Ovary (tissue), 9 donors: ENCODE measurements around the gene CDH18. TPM values are rescaled to one million over a fixed set of nuclear protein-coding genes. Genes with fewer than 3 reads are reported as not detected.

Experiments
- DNase-seq, 5 donors: peaks; one replicate each; pipeline ENCODE4 v3.0.0-alpha.2; 2019 to 2020
- H3K27ac ChIP-seq, 2 donors: fragments of 200-600 bp; one replicate each; pipeline versions ENCODE4 v1.5.1 to v1.8.0; 2019 to 2022
- H3K27me3 ChIP-seq: fragments of 200-600 bp; one replicate; pipeline ENCODE4 v1.8.0; 2022
- H3K36me3 ChIP-seq: fragments of 200-600 bp; sonication (generic); one replicate; pipeline ENCODE4 v1.5.1; 2019
- H3K4me1 ChIP-seq: one replicate; pipeline ENCODE4 v1.8.1; 2013; ENCODE audit warnings: mild to moderate bottlenecking, moderate library complexity; ENCODE audit not compliant: insufficient read depth
- H3K4me3 ChIP-seq: fragments of 200-600 bp; sonication (generic); one replicate; pipeline ENCODE4 v1.5.1; 2017
- H3K9me3 ChIP-seq, 2 donors: fragments of 200-600 bp in 1 of 2; sonication (generic) in 1 of 2; one replicate each; pipeline versions ENCODE4 v1.5.1 to v1.8.1; 2013 to 2019; ENCODE audit warnings: mild to moderate bottlenecking in 1 of 2, moderate library complexity in 1 of 2
- EP300 ChIP-seq: sonication (generic); formaldehyde crosslinking; IDR thresholded peaks from one replicate; pipeline ENCODE4 v1.6.1; 2017; ENCODE audit warnings: antibody characterized with exemption
- POLR2A ChIP-seq: fragments of 450-650 bp; IDR thresholded peaks from one replicate; pipeline ENCODE4 v1.6.1; 2017; ENCODE audit warnings: antibody characterized with exemption, mild to moderate bottlenecking, moderate library complexity
- WGBS, 3 donors: extraction: QIAGEN DNeasy Blood & Tissue Kit in 1 of 3; methylation state at CpG; one replicate each; pipeline versions ENCODE4 v1.1.5 to v1.1.7; 2013 to 2017; 5-methylcytosine and 5-hydroxymethylcytosine counted together
- intact Hi-C, 4 donors: fragments of 100-400 bp; cut with DNase I; formaldehyde crosslinking; loops; one replicate each; pipeline versions ENCODE4 v1.11.0 to v1.15.1; 2022 to 2023
- polyA plus RNA-seq, 2 donors: library from polyadenylated mRNA; stranded (reverse); fragments of 200-250 nt in 1 of 2; fragments of 350-450 nt in 1 of 2; fragmentation: Illumina TruSeq in 1 of 2; extraction: RNeasy Lipid Tissue Mini Kit (QIAGEN cat#74804) in 1 of 2; gene quantifications; one replicate each; pipeline ENCODE4 v1.2.3, GENCODE V29; 2013 to 2014
- total RNA-seq, 7 donors: library from RNA; depleted of rRNA in 2 of 7; stranded (reverse); fragments of >200 nt in 2 of 7; fragmentation: NEBNext Ultra II Directional in 3 of 7; extraction: Animal tissue kit (Norgen Biotek cat#: 25700) in 3 of 7; gene quantifications; one replicate each; pipeline versions ENCODE4 v1.1.0 to v1.2.4, GENCODE V29; 2016 to 2023
- TF ChIP-seq, protein P1 (sequence below), 3 donors: fragments of 450-650 bp in 2 of 3; fragments of 200-600 bp in 1 of 3; IDR thresholded peaks; one replicate each; pipeline versions ENCODE4 v1.5.1 to v1.8.0; 2016 to 2022; ENCODE audit warnings: antibody characterized with exemption in 3 of 3, mild to moderate bottlenecking in 1 of 3
- donor health status: DM: no; HTN: no; CAD: no; lungs with moderate emphysema.
- donor health status: DM: no; HTN: no; CAD: no.
- donor health status: Bipolar disorder and iron deficiency.
- donor health status: DM: yes; HTN: yes; CAD: no.
- donor health status: DM: no; HTN: no; CAD: no.
- donor health status: DM: yes; HTN: yes; CAD: no.

The CDH18 gene
- total and polyA plus RNA-seq, 9 donors, result 0.06 to 0.27 TPM; not detected in 7

DNA sequence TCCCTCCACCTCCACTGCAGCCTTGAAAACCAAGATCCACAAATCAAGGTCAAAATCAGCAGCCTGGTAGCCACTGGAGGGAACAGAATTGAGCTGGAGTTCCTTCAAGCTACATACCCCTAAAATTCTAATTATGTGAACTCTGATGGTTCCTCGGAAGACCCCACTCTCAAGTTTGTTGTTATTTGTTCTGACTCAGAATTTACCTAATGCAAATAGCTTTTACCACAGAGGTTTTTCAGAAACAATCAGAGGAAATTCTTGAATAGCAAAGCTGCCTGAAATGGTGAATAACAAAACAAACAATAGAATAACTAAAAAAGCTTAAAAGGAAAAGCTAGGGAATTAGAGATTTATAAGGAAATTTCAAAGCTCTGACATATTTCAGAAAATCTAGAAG is 220.0 kb downstream of the CDH18 start:
- no peaks in the 10 kb centered on the region for H3K4me1 ChIP-seq
- TF ChIP-seq POLR2A (no peak), EP300 (no peak)
- TF ChIP-seq, protein P1, sequence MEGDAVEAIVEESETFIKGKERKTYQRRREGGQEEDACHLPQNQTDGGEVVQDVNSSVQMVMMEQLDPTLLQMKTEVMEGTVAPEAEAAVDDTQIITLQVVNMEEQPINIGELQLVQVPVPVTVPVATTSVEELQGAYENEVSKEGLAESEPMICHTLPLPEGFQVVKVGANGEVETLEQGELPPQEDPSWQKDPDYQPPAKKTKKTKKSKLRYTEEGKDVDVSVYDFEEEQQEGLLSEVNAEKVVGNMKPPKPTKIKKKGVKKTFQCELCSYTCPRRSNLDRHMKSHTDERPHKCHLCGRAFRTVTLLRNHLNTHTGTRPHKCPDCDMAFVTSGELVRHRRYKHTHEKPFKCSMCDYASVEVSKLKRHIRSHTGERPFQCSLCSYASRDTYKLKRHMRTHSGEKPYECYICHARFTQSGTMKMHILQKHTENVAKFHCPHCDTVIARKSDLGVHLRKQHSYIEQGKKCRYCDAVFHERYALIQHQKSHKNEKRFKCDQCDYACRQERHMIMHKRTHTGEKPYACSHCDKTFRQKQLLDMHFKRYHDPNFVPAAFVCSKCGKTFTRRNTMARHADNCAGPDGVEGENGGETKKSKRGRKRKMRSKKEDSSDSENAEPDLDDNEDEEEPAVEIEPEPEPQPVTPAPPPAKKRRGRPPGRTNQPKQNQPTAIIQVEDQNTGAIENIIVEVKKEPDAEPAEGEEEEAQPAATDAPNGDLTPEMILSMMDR (IDR thresholded peaks at IDR 0.05), result no peak
- H3K9me3 ChIP-seq, result no peaks in the 10 kb centered on the region
- 60 to 70% (median 69%) methylated on average over 1 of the region's 1 CpG for WGBS, 3 donors
- no peak overlapping the region for H3K4me3 ChIP-seq
- H3K36me3 ChIP-seq, result no peaks in the 10 kb centered on the region
- no peak for DNase-seq
- no peak overlapping the region for H3K27ac ChIP-seq
- H3K27me3 ChIP-seq, result no peaks in the 10 kb centered on the region
- intact Hi-C loops, result no loop called here

DNA sequence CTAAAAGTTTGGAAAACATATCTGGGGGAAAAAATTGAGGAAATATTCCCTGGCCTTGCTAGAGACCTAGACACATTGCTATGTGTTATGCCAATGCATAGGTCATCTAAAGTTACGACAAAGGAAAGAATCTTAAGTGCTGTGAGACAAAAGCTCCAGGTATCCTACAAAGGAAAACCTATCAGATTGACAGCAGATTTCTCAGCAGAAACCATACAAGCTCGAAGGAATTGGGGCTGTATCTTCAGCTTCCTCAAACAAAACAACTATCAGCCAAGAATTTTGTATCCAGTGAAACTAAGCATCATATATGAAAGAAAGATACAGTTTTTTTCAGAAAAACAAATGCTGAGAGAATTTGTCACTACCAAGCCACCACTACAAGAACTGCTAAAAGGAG is 234.4 kb downstream of the CDH18 start:
- TF ChIP-seq, protein P1 (IDR thresholded peaks at IDR 0.05), result no peak
- TF ChIP-seq EP300 (no peak), POLR2A (no peak)
- Histone ChIP-seq H3K27ac (no peak overlapping the region), H3K4me1 (no peaks in the 10 kb centered on the region), H3K4me3 (no peak overlapping the region), H3K27me3 (no peaks in the 10 kb centered on the region), H3K36me3 (no peaks in the 10 kb centered on the region), H3K9me3 (no peaks in the 10 kb centered on the region)
- WGBS, 3 donors, result 91 to 96% (median 92%) methylated on average over 2 of the region's 2 CpGs
- intact Hi-C loops, result no loop called here
- DNase-seq, result no peak

DNA sequence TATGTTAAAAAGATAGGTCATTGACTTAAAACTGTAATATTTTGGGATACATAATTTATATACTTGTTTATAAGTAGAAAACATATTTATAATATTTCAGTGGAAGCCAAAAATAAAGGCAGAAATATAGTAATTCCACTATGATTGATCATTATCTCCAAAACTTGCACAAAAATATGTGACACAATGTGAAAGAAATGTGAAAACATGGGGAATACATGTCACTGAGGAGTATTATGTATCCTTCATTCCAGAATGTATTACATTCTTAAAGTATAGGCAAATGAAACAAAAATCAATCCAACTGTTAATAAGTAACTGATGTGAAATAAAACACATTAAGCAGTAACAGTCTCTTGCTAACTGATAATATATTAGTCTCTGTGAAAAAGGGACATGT is 236.7 kb downstream of the CDH18 start:
- no peak overlapping the region for H3K27ac ChIP-seq
- no peak for DNase-seq
- no peaks in the 10 kb centered on the region for H3K36me3 ChIP-seq
- intact Hi-C loops, result no loop called here
- no peaks in the 10 kb centered on the region for H3K27me3 ChIP-seq
- H3K9me3 ChIP-seq, result no peaks in the 10 kb centered on the region
- H3K4me1 ChIP-seq, result no peaks in the 10 kb centered on the region
- TF ChIP-seq EP300 (no peak), POLR2A (no peak)
- TF ChIP-seq, protein P1 (IDR thresholded peaks at IDR 0.05), result no peak
- H3K4me3 ChIP-seq, result no peak overlapping the region

DNA sequence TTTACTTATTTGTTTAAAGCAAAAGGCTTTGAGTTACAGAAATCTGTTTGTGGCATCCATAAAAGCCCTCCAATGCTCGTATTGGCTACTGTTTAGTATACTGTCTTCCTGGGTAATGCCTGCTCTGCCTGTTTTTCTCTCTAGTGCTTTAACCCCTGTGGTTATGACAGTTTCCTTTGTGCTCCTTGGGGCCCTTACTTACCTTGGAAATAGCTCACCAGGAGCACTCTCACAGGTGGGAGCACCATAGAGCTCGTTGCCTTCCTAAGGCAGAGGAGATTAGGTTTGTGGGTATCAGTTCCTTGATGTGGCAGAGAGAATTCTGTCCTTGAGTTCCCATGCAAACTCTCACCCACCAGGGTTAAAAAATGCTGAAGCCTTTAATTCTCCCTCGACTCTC is 242.8 kb downstream of the CDH18 start:
- no peak for DNase-seq
- no peaks in the 10 kb centered on the region for H3K36me3 ChIP-seq
- no peaks in the 10 kb centered on the region for H3K9me3 ChIP-seq
- no peak for TF ChIP-seq EP300
- no peak for TF ChIP-seq POLR2A
- TF ChIP-seq, protein P1 (IDR thresholded peaks at IDR 0.05), result no peak
- 61 to 71% (median 68%) methylated on average over 3 of the region's 3 CpGs for WGBS, 3 donors
- no peaks in the 10 kb centered on the region for H3K4me1 ChIP-seq
- H3K27ac ChIP-seq, result no peak overlapping the region
- intact Hi-C loops, result no loop called here
- H3K27me3 ChIP-seq, result no peaks in the 10 kb centered on the region
- no peak overlapping the region for H3K4me3 ChIP-seq

DNA sequence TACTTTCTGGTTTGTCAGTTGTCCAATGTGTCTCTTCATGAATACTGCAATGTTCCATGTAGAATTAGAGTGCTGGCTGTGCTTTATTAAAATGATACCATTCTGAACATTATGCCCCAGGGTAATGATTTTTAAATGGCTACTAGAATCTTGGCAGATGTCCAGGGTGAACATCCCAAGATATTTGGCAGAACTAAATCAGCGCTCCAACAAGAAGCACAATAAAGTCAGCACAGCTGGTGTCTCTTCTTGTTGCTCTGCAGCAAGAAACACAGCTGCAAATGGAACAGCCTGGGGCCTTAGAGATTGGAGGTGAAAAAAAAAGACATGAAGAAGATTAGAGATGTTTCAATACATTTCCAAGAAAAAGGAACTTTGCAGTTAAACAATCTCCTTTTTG is 248.3 kb downstream of the CDH18 start:
- H3K36me3 ChIP-seq, result no peaks in the 10 kb centered on the region
- 3 to 25% (median 9%) methylated on average over 1 of the region's 1 CpG for WGBS, 3 donors
- no peaks in the 10 kb centered on the region for H3K4me1 ChIP-seq
- intact Hi-C loops, result no loop called here
- TF ChIP-seq POLR2A (no peak), EP300 (no peak)
- TF ChIP-seq, protein P1 (IDR thresholded peaks at IDR 0.05), result no peak
- H3K4me3 ChIP-seq, result no peak overlapping the region
- H3K27ac ChIP-seq, result no peak overlapping the region
- H3K27me3 ChIP-seq, result no peaks in the 10 kb centered on the region
- DNase-seq, result no peak
- H3K9me3 ChIP-seq, result no peaks in the 10 kb centered on the region
